Muscle layer of colon (tissue), 2 donors: Measurements from ENCODE around the gene BMP8B.

ENCODE experiments used
- H3K27ac ChIP-seq: one replicate; pipeline ENCODE4 v1.7.0; 2013; ENCODE audit warnings: low read depth, mild to moderate bottlenecking, low read length, moderate library complexity
- H3K27me3 ChIP-seq, 2 donors: one replicate each; pipeline ENCODE4 v1.7.0; 2013; ENCODE audit warnings: low read length in 2 of 2, mild to moderate bottlenecking in 2 of 2; ENCODE audit not compliant: insufficient read depth in 2 of 2, control insufficient read depth in 1 of 2
- H3K36me3 ChIP-seq: one replicate; pipeline ENCODE4 v1.7.0; 2013; ENCODE audit warnings: mild to moderate bottlenecking, low read length; ENCODE audit not compliant: insufficient read depth
- H3K4me1 ChIP-seq: one replicate; pipeline ENCODE4 v1.7.0; 2013; ENCODE audit warnings: mild to moderate bottlenecking, low read length; ENCODE audit not compliant: insufficient read depth
- H3K4me3 ChIP-seq, 2 donors: one replicate each; pipeline ENCODE4 v1.7.0; 2013; ENCODE audit warnings: low read length in 2 of 2, low read depth in 1 of 2, mild to moderate bottlenecking in 1 of 2, moderate library complexity in 1 of 2
- H3K9ac ChIP-seq: one replicate; pipeline ENCODE4 v1.7.0; 2013; ENCODE audit warnings: low read length
- H3K9me3 ChIP-seq: one replicate; pipeline ENCODE4 v1.7.0; 2013; ENCODE audit warnings: mild to moderate bottlenecking, low read length
- donor health status: abdominal sarcoma.
- donor health status: Adenocarcinoma of cecum.

Gene BMP8B

DNA sequence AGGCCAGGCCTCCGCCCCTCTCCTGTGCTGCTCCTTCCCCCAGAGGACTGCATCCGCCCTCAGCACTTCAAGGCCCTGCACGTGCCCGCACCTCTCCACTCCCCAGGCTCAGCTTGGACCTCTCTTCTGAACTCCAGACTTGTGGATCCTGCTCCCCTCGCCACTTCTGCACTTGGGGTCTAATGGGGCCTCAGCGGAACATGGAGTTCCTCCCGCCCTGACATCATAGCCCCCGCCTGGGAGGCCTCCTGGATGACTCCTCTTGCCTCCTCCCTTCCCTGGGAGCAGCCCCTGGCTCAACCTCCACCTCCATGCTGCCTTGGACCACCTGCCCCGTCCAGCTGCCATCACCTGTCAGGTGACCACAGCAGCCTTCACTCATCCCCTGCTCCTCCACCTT, 27.6 kb downstream of the BMP8B start:
- H3K9me3 ChIP-seq, result no peaks in the 10 kb centered on the region
- H3K4me1 ChIP-seq, result no peaks in the 10 kb centered on the region
- no peaks in the 10 kb centered on the region for H3K27me3 ChIP-seq
- no peak overlapping the region for H3K4me3 ChIP-seq
- no peak overlapping the region for H3K9ac ChIP-seq
- no peak overlapping the region for H3K27ac ChIP-seq
- peaks cover 13% of the 10 kb centered on the region for H3K36me3 ChIP-seq

DNA sequence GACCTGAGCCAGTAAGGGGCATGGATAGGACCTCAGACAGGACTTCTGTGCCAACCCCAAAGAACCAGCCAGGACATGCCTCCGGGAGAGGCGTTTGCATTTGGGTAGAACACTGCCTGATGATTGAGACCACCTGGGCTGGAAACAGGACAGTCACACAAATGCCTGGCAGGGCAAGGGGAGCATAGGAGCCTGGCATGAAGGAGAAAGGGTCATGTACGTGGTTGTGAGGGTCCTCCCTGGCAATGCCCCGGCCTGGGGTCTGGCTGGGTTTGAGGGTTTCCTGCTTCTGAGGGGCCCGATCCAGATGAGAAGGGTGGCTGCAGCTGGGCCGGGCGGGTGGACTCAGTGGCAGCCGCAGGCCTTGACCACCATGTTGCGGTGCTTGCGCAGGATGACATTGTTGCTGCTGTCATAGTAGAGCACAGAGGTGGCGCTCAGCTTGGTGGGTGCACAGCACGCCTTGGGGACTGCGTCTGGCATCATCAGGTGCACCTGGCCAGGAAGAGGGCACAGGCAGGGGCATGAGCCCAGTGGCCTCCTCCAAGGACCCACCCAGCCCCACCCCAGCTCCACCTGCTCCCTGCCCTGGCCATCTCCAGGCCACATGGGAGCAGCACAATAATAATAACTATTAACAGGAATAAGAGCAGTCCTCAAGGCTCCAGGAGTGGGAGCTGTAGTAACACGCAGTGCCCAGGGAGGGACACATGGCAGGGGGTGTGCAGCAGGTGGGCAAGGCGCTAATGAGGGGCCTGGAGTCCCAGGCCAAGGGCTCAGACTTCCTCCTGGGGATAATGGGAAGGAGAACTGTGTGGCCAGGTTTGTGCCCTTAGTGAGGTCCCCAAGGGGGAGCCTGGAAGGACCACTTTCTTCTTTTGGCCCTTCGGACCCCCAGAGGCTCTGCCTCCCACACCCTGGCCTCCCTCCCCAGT, 28.3 kb downstream of the BMP8B start:
- H3K27me3 ChIP-seq, result no peaks in the 10 kb centered on the region
- no peaks in the 10 kb centered on the region for H3K9me3 ChIP-seq
- H3K4me1 ChIP-seq, result no peaks in the 10 kb centered on the region
- no peak overlapping the region for H3K4me3 ChIP-seq
- H3K36me3 ChIP-seq, result peaks cover 18% of the 10 kb centered on the region
- H3K9ac ChIP-seq, result no peak overlapping the region
- no peak overlapping the region for H3K27ac ChIP-seq

DNA sequence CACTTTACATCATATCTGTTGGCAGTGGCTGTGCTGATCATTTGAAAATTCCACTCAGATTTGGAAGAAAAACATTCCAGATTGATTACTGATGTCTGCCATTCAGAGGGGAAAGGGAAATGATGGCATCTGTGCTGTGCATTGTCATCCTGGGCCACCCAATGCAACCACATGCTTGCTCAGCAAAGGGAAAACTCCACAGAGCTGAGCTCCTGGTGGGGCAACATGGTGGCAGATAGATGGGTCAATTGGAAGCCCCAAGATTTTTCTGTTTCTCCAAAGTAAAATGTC, 29.3 kb downstream of the BMP8B start:
- Histone ChIP-seq H3K9ac (no peak overlapping the region), H3K27me3 (no peaks in the 10 kb centered on the region), H3K4me3 (no peak overlapping the region), H3K9me3 (no peaks in the 10 kb centered on the region), H3K4me1 (no peaks in the 10 kb centered on the region), H3K36me3 (peaks cover 28% of the 10 kb centered on the region), H3K27ac (no peak overlapping the region)

DNA sequence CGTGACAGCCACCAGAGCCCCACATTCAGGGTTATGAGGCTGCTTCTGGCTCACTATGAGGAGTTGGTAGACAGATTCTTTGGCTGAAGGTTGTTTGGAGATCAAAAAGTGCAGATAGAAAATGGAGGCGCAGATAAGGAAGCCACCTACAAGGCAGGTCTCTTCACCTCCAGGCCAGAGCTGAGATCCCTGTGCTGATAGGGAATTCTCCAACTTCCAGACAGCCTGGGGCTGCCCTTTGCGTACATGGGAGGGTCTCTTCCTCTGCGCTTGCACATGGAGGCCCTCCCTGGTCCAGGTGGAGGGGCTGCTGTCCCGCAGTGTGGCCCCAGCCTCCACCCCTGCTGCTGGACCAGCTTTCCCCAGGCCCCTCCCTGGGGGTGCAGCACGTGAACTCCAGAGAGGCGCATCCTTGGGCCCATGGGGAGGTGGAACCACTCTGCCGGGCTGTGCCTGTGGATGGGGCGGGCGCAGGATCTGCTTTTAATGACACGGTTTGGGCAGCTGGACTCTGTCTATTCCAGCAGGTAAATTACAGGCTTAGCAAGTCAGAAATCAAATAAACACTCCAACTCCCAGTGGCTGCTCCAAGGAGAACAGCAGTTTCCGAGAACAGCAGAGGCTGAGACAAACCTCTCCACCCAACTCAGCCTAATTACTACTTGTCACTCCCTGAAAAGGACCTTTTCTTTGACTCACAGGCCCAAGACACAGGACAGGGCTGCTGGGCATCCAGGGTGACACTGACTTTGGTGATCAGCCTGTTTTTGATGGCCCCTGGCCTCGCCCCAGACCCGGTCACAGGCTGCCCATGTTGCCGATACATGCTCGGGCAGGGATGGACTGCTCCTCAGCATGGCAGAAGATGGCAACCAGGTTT, 29.9 kb downstream of the BMP8B start:
- no peaks in the 10 kb centered on the region for H3K9me3 ChIP-seq
- no peaks in the 10 kb centered on the region for H3K4me1 ChIP-seq
- no peaks in the 10 kb centered on the region for H3K27me3 ChIP-seq
- H3K4me3 ChIP-seq, result no peak overlapping the region
- no peak overlapping the region for H3K9ac ChIP-seq
- peaks cover 33% of the 10 kb centered on the region for H3K36me3 ChIP-seq
- H3K27ac ChIP-seq, result no peak overlapping the region

DNA sequence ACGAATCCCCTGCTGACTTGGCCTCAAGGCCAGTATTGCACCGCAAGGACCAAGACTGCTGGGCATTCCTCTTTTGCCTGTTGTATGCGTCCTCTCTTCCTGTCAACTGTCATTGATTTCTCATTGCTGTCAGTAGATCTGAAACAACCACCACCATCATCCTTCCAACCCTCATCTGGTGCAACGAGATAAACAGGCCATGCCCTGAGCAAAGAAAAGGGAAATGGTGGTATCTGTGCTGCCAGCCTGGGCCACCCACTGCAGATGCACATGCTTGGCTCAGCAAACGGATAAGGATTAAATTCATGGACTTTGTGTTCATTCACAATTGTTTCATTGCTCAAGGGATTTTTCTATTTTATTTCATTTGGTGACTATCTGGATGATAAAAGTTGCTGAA, 31.2 kb downstream of the BMP8B start:
- H3K27ac ChIP-seq, result no peak overlapping the region
- no peak overlapping the region for H3K9ac ChIP-seq
- H3K27me3 ChIP-seq, result no peaks in the 10 kb centered on the region
- H3K36me3 ChIP-seq, result peaks cover 46% of the 10 kb centered on the region
- H3K4me3 ChIP-seq, result no peak overlapping the region
- H3K9me3 ChIP-seq, result no peaks in the 10 kb centered on the region
- no peaks in the 10 kb centered on the region for H3K4me1 ChIP-seq

DNA sequence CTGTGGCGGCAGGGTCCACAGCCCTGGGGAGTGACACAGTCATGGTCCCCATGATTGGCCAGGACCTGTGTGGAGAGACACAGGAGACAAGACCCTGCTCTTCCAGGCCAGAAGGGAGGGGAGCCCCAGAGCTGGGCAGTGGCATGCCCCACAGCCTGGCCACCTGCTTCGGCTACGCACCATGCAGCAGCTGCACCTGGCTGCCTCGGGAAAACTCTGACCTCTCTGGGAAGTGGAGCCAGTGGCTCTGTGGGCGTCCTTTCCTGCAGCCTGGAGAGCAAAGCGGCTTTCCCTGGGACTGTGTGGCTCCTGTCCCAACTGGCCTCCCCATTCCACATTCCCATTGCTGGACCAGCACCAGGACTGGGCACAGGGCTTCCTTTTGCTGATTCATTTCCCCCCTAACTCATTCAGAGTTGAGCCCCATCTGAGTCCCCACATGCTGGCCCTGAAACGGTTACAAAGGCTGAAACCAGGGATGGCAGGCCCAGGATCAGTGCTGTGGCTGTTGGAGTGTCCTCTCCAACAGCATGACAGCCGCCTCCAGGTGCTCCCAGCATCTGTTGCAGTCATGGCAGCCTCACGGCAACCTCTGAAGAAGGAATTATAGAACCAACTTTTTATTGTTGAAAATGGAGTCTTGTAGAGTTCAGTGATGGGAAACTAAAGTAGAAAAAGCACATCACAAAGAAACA, 32.6 kb downstream of the BMP8B start:
- Histone ChIP-seq H3K27ac (no peak overlapping the region), H3K27me3 (no peaks in the 10 kb centered on the region), H3K9me3 (no peaks in the 10 kb centered on the region), H3K4me3 (no peak overlapping the region), H3K4me1 (no peaks in the 10 kb centered on the region), H3K9ac (no peak overlapping the region), H3K36me3 (peaks cover 60% of the 10 kb centered on the region)

DNA sequence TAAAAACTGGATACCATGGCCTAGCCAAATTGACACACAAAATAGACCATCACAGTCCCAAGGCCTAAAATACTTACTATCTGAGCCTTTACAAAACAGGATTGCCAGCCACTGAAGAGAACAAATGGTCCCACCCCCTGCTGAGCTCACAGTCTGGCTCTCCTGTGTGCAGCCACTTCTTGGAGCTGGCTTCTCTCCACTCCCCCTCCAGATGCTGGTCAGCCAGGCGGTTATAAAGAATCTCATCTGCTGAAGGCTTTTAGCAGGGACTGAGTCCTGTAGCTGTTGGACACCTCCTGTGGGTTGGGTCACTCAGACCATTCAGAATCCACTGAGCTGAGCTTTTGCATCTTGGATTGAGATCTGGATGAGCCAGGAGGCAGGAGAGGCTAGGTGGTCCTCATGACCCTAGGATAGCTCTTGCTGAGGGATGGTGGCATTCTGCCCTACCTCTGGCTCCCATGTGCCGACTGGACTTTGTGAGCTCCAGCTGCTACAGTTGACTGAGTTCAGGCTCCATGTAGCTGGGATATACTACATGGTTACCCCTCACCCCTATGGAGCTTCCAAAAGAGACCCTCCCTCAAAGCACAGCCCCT, 33.7 kb downstream of the BMP8B start:
- Histone ChIP-seq H3K36me3 (peaks cover 71% of the 10 kb centered on the region), H3K4me1 (no peaks in the 10 kb centered on the region), H3K9ac (no peak overlapping the region), H3K9me3 (no peaks in the 10 kb centered on the region), H3K27me3 (no peaks in the 10 kb centered on the region), H3K27ac (no peak overlapping the region), H3K4me3 (no peak overlapping the region)

DNA sequence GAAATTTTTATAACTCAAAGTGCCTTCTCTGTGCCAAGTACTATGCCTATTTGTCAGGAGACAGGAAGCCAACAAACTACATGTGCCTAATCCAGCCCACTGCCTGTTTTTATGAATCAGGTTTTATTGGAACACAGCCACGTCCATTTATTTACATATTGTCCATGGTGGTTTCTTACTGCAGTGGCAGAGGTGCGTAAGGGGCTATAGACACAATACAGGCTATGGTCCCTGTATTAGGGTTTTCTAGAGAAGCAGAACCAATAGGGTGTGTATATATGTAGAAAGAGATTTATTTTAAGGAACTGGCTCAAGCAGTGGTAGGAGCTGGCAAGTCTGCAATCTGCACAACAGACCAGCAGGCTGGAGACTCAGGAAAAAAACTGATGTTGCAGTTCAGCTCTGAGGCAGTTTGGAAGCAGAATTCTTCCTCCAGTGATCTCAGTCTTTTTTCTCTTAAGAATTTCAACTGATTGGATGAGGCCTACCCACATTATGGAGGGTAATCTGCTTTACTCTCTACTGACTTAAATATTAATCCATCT, 34.6 kb downstream of the BMP8B start:
- no peaks in the 10 kb centered on the region for H3K4me1 ChIP-seq
- peaks cover 80% of the 10 kb centered on the region for H3K36me3 ChIP-seq
- H3K9ac ChIP-seq, result no peak overlapping the region
- no peak overlapping the region for H3K27ac ChIP-seq
- no peaks in the 10 kb centered on the region for H3K9me3 ChIP-seq
- H3K27me3 ChIP-seq, result no peaks in the 10 kb centered on the region
- H3K4me3 ChIP-seq, result no peak overlapping the region

DNA sequence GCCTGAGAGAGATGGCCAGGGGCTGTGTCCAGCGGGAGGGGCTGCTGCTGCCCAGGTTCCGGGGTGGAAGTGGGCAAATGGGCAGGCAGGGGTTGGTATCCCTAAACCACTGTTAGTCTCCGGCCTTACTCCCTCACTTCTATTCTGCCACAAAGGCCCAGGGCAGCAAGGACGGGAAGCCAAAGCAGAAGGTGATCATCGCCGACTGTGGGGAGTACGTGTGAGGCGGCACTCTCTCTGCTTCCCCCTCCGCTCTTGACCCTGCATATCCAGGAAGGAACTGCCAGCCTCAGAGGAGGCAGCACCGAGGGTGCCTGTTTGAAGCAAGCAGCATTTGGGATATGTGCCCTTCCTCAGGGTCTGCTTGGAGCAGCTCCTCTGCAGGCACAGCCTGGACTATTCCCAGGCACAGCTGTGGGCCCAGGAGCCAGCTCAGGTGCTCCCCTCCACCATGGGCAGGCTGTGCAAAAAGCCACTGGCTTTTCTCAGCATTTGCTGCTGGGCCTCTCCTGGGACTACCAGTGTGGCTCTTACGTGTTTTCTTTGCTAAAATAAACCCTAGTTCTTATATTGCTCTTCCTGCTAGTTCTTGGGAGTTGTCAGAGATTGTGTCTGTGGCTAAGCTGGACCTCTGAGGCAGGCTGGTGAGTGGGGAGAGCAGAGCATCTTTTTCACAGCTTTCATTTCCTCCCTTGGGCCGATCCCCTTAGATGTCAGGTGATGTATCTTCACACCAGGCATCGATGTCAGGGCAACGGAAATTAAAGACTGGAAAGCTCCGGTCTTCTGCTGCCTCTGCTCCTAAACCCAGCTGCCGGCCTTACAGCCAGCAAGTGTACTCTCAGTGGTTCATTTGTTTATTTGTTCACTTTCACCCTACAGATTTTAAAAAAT, 35.3 kb downstream of the BMP8B start:
- Histone ChIP-seq H3K9ac (no peak overlapping the region), H3K9me3 (no peaks in the 10 kb centered on the region), H3K27me3 (no peaks in the 10 kb centered on the region), H3K27ac (no peak overlapping the region), H3K4me3 (no peak overlapping the region), H3K4me1 (no peaks in the 10 kb centered on the region), H3K36me3 (peaks cover 87% of the 10 kb centered on the region)

DNA sequence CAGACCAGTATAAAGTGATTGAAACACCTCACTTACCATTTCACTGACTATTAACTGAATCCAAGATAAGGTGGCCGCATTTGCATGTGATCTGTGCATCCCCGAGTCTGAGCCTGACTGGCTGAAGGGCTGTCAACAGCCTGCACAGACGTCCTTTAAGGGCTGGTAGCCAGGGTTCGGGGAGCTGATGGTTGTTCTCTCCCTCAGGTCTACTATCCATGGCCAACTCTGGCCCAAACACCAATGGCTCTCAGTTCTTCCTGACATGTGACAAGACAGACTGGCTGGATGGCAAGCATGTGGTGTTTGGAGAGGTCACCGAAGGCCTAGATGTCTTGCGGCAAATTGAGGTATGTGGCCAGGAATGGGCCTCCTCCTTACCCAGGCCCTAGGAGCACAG, 36.0 kb downstream of the BMP8B start:
- H3K9ac ChIP-seq, result no peak overlapping the region
- peaks cover 86% of the 10 kb centered on the region for H3K36me3 ChIP-seq
- no peaks in the 10 kb centered on the region for H3K9me3 ChIP-seq
- H3K4me3 ChIP-seq, result no peak overlapping the region
- no peaks in the 10 kb centered on the region for H3K4me1 ChIP-seq
- H3K27me3 ChIP-seq, result no peaks in the 10 kb centered on the region
- H3K27ac ChIP-seq, result no peak overlapping the region
